Superior temporal gyrus (tissue), 1 donor: ENCODE data around the gene TENM4.

Source experiments
- DNase-seq: peaks from one replicate; pipeline ENCODE4 v3.0.0-alpha.2; 2016; ENCODE audit errors: extremely low spot score

TENM4 gene

GRCh38 chr11:78788533-78788932 lies 652.3 kb downstream of the TENM4 start:
- no peak for DNase-seq

- DNase-seq = no peak
Observed at GRCh38 chr11:78787696-78788095, 653.1 kb downstream of the TENM4 start.

GRCh38 chr11:78786746-78787145 lies 654.1 kb downstream of the TENM4 start:
- DNase-seq = no peak

- DNase-seq = no peak
Observed at GRCh38 chr11:78786086-78786485, 654.7 kb downstream of the TENM4 start.

GRCh38 chr11:78784321-78785061 lies 656.3 kb downstream of the TENM4 start:
- no peak for DNase-seq

GRCh38 chr11:78783846-78784245 lies 657.0 kb downstream of the TENM4 start:
- DNase-seq = no peak

GRCh38 chr11:78783301-78783700 lies 657.5 kb downstream of the TENM4 start:
- no peak for DNase-seq

GRCh38 chr11:78782725-78783124 lies 658.1 kb downstream of the TENM4 start:
- no peak for DNase-seq

GRCh38 chr11:78780889-78781288 lies 659.9 kb downstream of the TENM4 start:
- no peak for DNase-seq

- DNase-seq = no peak
Observed at GRCh38 chr11:78773492-78773891, 667.3 kb downstream of the TENM4 start.

- DNase-seq = no peak
Observed at GRCh38 chr11:78773077-78773476, 667.8 kb downstream of the TENM4 start.

- DNase-seq = no peak
Observed at GRCh38 chr11:78772186-78772585, 668.6 kb downstream of the TENM4 start.

- no peak for DNase-seq
Observed at GRCh38 chr11:78770931-78771330, 669.9 kb downstream of the TENM4 start.

- DNase-seq = no peak
Observed at GRCh38 chr11:78768971-78769370, 671.9 kb downstream of the TENM4 start.

GRCh38 chr11:78768345-78768744 lies 672.5 kb downstream of the TENM4 start:
- no peak for DNase-seq

GRCh38 chr11:78767027-78767932 lies 673.5 kb downstream of the TENM4 start:
- no peak for DNase-seq

GRCh38 chr11:78764946-78765345 lies 675.9 kb downstream of the TENM4 start:
- DNase-seq = no peak

GRCh38 chr11:78763664-78764063 lies 677.2 kb downstream of the TENM4 start:
- no peak for DNase-seq

- no peak for DNase-seq
Observed at GRCh38 chr11:78762105-78762504, 678.7 kb downstream of the TENM4 start.

GRCh38 chr11:78759071-78759470 lies 681.8 kb downstream of the TENM4 start:
- no peak for DNase-seq

GRCh38 chr11:78753297-78753696 lies 687.5 kb downstream of the TENM4 start:
- no peak for DNase-seq

GRCh38 chr11:78752494-78752893 lies 688.3 kb downstream of the TENM4 start:
- DNase-seq = no peak
